ENCODE results near the gene IMMP2L. TPM values are rescaled to one million over a fixed set of nuclear protein-coding genes. Genes with fewer than 3 reads are reported as not detected.

Gene IMMP2L
- total and polyA plus RNA-seq, 2 experiments from 2014 or later, result 10.1 to 10.4 TPM

- Histone ChIP-seq H3K79me2 (ENCODE audit: insufficient read depth) (no peaks in the 10 kb centered on the region), H3K9me3 (ENCODE audit: low read depth) (no peaks in the 10 kb centered on the region), H3K4me2 (ENCODE audit: unreplicated experiment) (no peak overlapping the region), H3F3A (ENCODE audit: insufficient read depth) (no peaks in the 10 kb centered on the region), H3K4me3 (no peak overlapping the region), H4K20me1 (ENCODE audit: insufficient read depth) (no peaks in the 10 kb centered on the region), H3K4me1 (ENCODE audit: insufficient read depth) (no peaks in the 10 kb centered on the region), H3K36me3 (ENCODE audit: low read depth) (no peaks in the 10 kb centered on the region), H2AFZ (no peak overlapping the region), H3K9me2 (ENCODE audit: insufficient read depth) (no peaks in the 10 kb centered on the region), H3K27me3 (replicated peaks; ENCODE audit: insufficient read depth) (no peaks in the 10 kb centered on the region), H3K9ac (no peak overlapping the region), H3K27ac (no peak overlapping the region)
- no peak for TF ChIP-seq EZH2 (IDR thresholded peaks at IDR 0.05; ENCODE audit: insufficient read depth, poor library complexity, severe bottlenecking)
- no peak for TF ChIP-seq EZH2phosphoT487 (IDR thresholded peaks at IDR 0.05; ENCODE audit: insufficient read depth, low read depth)
- in situ Hi-C loops (cut with MboI), result no loop called here
- WGBS, 2 experiments (ENCODE audit: low coverage in 1 of 2, low lambda C conversion rate in 2 of 2, missing lambda C conversion rate in 2 of 2), result 49 to 54% methylated on average over 4 of the region's 4 CpGs
- DNase-seq, result no peak
Observed at GRCh38 chr7:111554086-111554485, 8.2 kb downstream of the IMMP2L start.

- H3K4me3 ChIP-seq, result no peak overlapping the region
- no peaks in the 10 kb centered on the region for H3K79me2 ChIP-seq (ENCODE audit: insufficient read depth)
- no peaks in the 10 kb centered on the region for H3K27me3 ChIP-seq (replicated peaks; ENCODE audit: insufficient read depth)
- WGBS, 2 experiments (ENCODE audit: low coverage in 1 of 2, low lambda C conversion rate in 2 of 2, missing lambda C conversion rate in 2 of 2), result 96 to 100% methylated on average over 2 of the region's 2 CpGs
- H3K4me1 ChIP-seq (ENCODE audit: insufficient read depth), result no peaks in the 10 kb centered on the region
- no peaks in the 10 kb centered on the region for H3K36me3 ChIP-seq (ENCODE audit: low read depth)
- H3K9me2 ChIP-seq (ENCODE audit: insufficient read depth), result no peaks in the 10 kb centered on the region
- no peak overlapping the region for H3K27ac ChIP-seq
- in situ Hi-C loops (cut with MboI), result no loop called here
- H3K9me3 ChIP-seq (ENCODE audit: low read depth), result no peaks in the 10 kb centered on the region
- H4K20me1 ChIP-seq (ENCODE audit: insufficient read depth), result no peaks in the 10 kb centered on the region
- H3F3A ChIP-seq (ENCODE audit: insufficient read depth), result no peaks in the 10 kb centered on the region
- no peak overlapping the region for H2AFZ ChIP-seq
- H3K9ac ChIP-seq, result no peak overlapping the region
- TF ChIP-seq EZH2 (IDR thresholded peaks at IDR 0.05; ENCODE audit: insufficient read depth, poor library complexity, severe bottlenecking) (no peak), EZH2phosphoT487 (IDR thresholded peaks at IDR 0.05; ENCODE audit: insufficient read depth, low read depth) (no peak)
- no peak for DNase-seq
- H3K4me2 ChIP-seq (ENCODE audit: unreplicated experiment), result no peak overlapping the region
Observed at GRCh38 chr7:111541067-111541466, 21.2 kb downstream of the IMMP2L start.

- H3K79me2 ChIP-seq (ENCODE audit: insufficient read depth), result no peaks in the 10 kb centered on the region
- H3K27ac ChIP-seq, result no peak overlapping the region
- no peaks in the 10 kb centered on the region for H3K9me3 ChIP-seq (ENCODE audit: low read depth)
- H4K20me1 ChIP-seq (ENCODE audit: insufficient read depth), result no peaks in the 10 kb centered on the region
- in situ Hi-C loops (cut with MboI), result no loop called here
- no peak overlapping the region for H3K9ac ChIP-seq
- no peak overlapping the region for H2AFZ ChIP-seq
- no peak overlapping the region for H3K4me2 ChIP-seq (ENCODE audit: unreplicated experiment)
- H3K36me3 ChIP-seq (ENCODE audit: low read depth), result no peaks in the 10 kb centered on the region
- WGBS, 2 experiments (ENCODE audit: low coverage in 1 of 2, low lambda C conversion rate in 2 of 2, missing lambda C conversion rate in 2 of 2), result 57 to 67% methylated on average over 5 of the region's 5 CpGs
- DNase-seq, result no peak
- no peaks in the 10 kb centered on the region for H3F3A ChIP-seq (ENCODE audit: insufficient read depth)
- H3K9me2 ChIP-seq (ENCODE audit: insufficient read depth), result no peaks in the 10 kb centered on the region
- no peak overlapping the region for H3K4me3 ChIP-seq
- no peaks in the 10 kb centered on the region for H3K4me1 ChIP-seq (ENCODE audit: insufficient read depth)
- TF ChIP-seq EZH2 (IDR thresholded peaks at IDR 0.05; ENCODE audit: insufficient read depth, poor library complexity, severe bottlenecking) (no peak), EZH2phosphoT487 (IDR thresholded peaks at IDR 0.05; ENCODE audit: insufficient read depth, low read depth) (no peak)
- H3K27me3 ChIP-seq (replicated peaks; ENCODE audit: insufficient read depth), result no peaks in the 10 kb centered on the region
Observed at GRCh38 chr7:111540199-111540815, 22.0 kb downstream of the IMMP2L start.

GRCh38 chr7:111537134-111537533 is 25.2 kb downstream of the IMMP2L start:
- Histone ChIP-seq H3K27me3 (replicated peaks; ENCODE audit: insufficient read depth) (no peaks in the 10 kb centered on the region), H3K9me2 (ENCODE audit: insufficient read depth) (no peaks in the 10 kb centered on the region), H3K27ac (no peak overlapping the region), H4K20me1 (ENCODE audit: insufficient read depth) (no peaks in the 10 kb centered on the region), H3K9ac (no peak overlapping the region), H3K4me3 (no peak overlapping the region), H3K4me2 (ENCODE audit: unreplicated experiment) (no peak overlapping the region), H3K36me3 (ENCODE audit: low read depth) (no peaks in the 10 kb centered on the region), H3K4me1 (ENCODE audit: insufficient read depth) (no peaks in the 10 kb centered on the region), H3K9me3 (ENCODE audit: low read depth) (no peaks in the 10 kb centered on the region), H3K79me2 (ENCODE audit: insufficient read depth) (no peaks in the 10 kb centered on the region), H2AFZ (no peak overlapping the region), H3F3A (ENCODE audit: insufficient read depth) (no peaks in the 10 kb centered on the region)
- in situ Hi-C loops (cut with MboI), result no loop called here
- no peak for DNase-seq
- TF ChIP-seq EZH2phosphoT487 (IDR thresholded peaks at IDR 0.05; ENCODE audit: insufficient read depth, low read depth) (no peak), EZH2 (IDR thresholded peaks at IDR 0.05; ENCODE audit: insufficient read depth, poor library complexity, severe bottlenecking) (no peak)
- 78 to 88% methylated on average over 1 of the region's 1 CpG for WGBS, 2 experiments (ENCODE audit: low coverage in 1 of 2, low lambda C conversion rate in 2 of 2, missing lambda C conversion rate in 2 of 2)

Measured in GM23248 (cell line).